GM23338 (cell line): ENCODE data around the gene NPEPPS. TPM values are rescaled to one million over a fixed set of nuclear protein-coding genes. Genes with fewer than 3 reads are reported as not detected.

Experiments
- ATAC-seq: fragments of 200-7000 bp; cut with Tn5 transposase; 3 replicates; pipeline ENCODE4 v1.9.1; 2020
- DNase-seq: peaks from one replicate; pipeline ENCODE4 v3.0.0-alpha.2; 2015; ENCODE audit warnings: low spot score
- H2AFZ ChIP-seq: fragments of 200-600 bp; sonication (generic); 2 replicates; pipeline ENCODE4 v1.8.0; 2016; ENCODE audit warnings: antibody characterized with exemption, mild to moderate bottlenecking, moderate library complexity
- H3F3A ChIP-seq: fragments of 200-600 bp; sonication (generic); replicated peaks from 2 replicates; pipeline ENCODE4 v1.8.0; 2017; ENCODE audit warnings: antibody characterized with exemption, mixed run types, low read depth
- H3K27ac ChIP-seq: fragments of 200-600 bp; sonication (generic); 2 replicates; pipeline ENCODE4 v1.6.1; 2016; ENCODE audit warnings: low read depth
- H3K27me3 ChIP-seq: fragments of 200-600 bp; sonication (generic); 2 replicates; pipeline ENCODE4 v1.8.0; 2016; ENCODE audit warnings: mild to moderate bottlenecking, mixed run types, moderate library complexity; ENCODE audit not compliant: insufficient read depth
- H3K36me3 ChIP-seq: fragments of 200-600 bp; sonication (generic); 2 replicates; pipeline ENCODE4 v1.8.0; 2016; ENCODE audit warnings: mild to moderate bottlenecking; ENCODE audit not compliant: insufficient read depth
- H3K4me1 ChIP-seq: fragments of 200-600 bp; sonication (generic); 2 replicates; pipeline ENCODE4 v1.8.0; 2016; ENCODE audit warnings: mild to moderate bottlenecking, moderate library complexity; ENCODE audit not compliant: insufficient read depth
- H3K4me2 ChIP-seq: fragments of 200-600 bp; sonication (generic); 2 replicates; pipeline ENCODE4 v1.7.1; 2017; ENCODE audit warnings: mixed run types
- H3K4me3 ChIP-seq: fragments of 200-600 bp; sonication (generic); 2 replicates; pipeline ENCODE4 v1.6.1; 2016; ENCODE audit warnings: mixed run types
- H3K79me2 ChIP-seq: fragments of 200-600 bp; sonication (generic); replicated peaks from 2 replicates; pipeline ENCODE4 v1.8.0; 2017; ENCODE audit warnings: mild to moderate bottlenecking; ENCODE audit not compliant: insufficient read depth
- H3K9me2 ChIP-seq: fragments of 200-600 bp; sonication (generic); 2 replicates; pipeline ENCODE4 v1.8.0; 2017; ENCODE audit not compliant: insufficient read depth
- H4K20me1 ChIP-seq: fragments of 200-600 bp; sonication (generic); replicated peaks from 2 replicates; pipeline ENCODE4 v1.8.0; 2017; ENCODE audit warnings: mild to moderate bottlenecking; ENCODE audit not compliant: insufficient read depth
- H3K27ac Mint-ChIP-seq: 2 replicates; pipeline ENCODE4 v1.8.0; 2020; ENCODE audit warnings: inconsistent platforms, mild to moderate bottlenecking, moderate library complexity, mixed read lengths
- H3K27me3 Mint-ChIP-seq: 3 replicates; pipeline ENCODE4 v1.8.0; 2022; ENCODE audit warnings: low read depth, mild to moderate bottlenecking, moderate library complexity, mixed read lengths, inconsistent platforms; ENCODE audit not compliant: insufficient read depth, poor library complexity
- H3K36me3 Mint-ChIP-seq: 3 replicates; pipeline ENCODE4 v1.8.0; 2021; ENCODE audit warnings: low read depth, mild to moderate bottlenecking, inconsistent platforms, moderate library complexity, mixed read lengths
- H3K4me1 Mint-ChIP-seq: 3 replicates; pipeline ENCODE4 v1.8.0; 2020; ENCODE audit warnings: mild to moderate bottlenecking, inconsistent platforms, mixed read lengths
- H3K4me3 Mint-ChIP-seq: 3 replicates; pipeline ENCODE4 v1.8.0; 2021; ENCODE audit warnings: moderate library complexity, mild to moderate bottlenecking, inconsistent platforms, mixed read lengths
- H3K9me3 Mint-ChIP-seq: 3 replicates; pipeline ENCODE4 v1.8.0; 2020; ENCODE audit warnings: moderate library complexity, mild to moderate bottlenecking, inconsistent platforms, mixed read lengths
- CREB1 ChIP-seq: fragments of 250-450 bp; sonication (Bioruptor Pico); IDR thresholded peaks from 2 replicates; pipeline ENCODE4 v1.5.0; 2020; ENCODE audit warnings: low read depth, mild to moderate bottlenecking, moderate library complexity
- EZH2phosphoT487 ChIP-seq: fragments of 200-600 bp; sonication (generic); IDR thresholded peaks from one replicate; pipeline ENCODE4 v1.8.1; 2018; ENCODE audit warnings: antibody characterized with exemption; ENCODE audit not compliant: unreplicated experiment
- JUNB ChIP-seq: IDR thresholded peaks from one replicate; pipeline ENCODE4 v1.6.1; 2016; ENCODE audit warnings: antibody characterized with exemption; ENCODE audit not compliant: unreplicated experiment
- NANOG ChIP-seq: IDR thresholded peaks from 2 replicates; pipeline ENCODE4 v1.6.1; 2016; ENCODE audit warnings: antibody characterized with exemption, borderline replicate concordance
- POLR2AphosphoS5 ChIP-seq: IDR thresholded peaks from 2 replicates; pipeline ENCODE4 v1.6.1; 2016; ENCODE audit warnings: antibody characterized with exemption, low read depth
- STAT1 ChIP-seq: IDR thresholded peaks from one replicate; pipeline ENCODE4 v1.6.1; 2016; ENCODE audit warnings: antibody characterized with exemption; ENCODE audit not compliant: unreplicated experiment
- ZNF114 ChIP-seq: fragments of 250-450 bp; sonication (Bioruptor Pico); IDR thresholded peaks from 2 replicates; pipeline ENCODE4 v1.5.0; 2020; ENCODE audit warnings: mild to moderate bottlenecking, moderate library complexity
- ZNF331 ChIP-seq: fragments of 250-450 bp; sonication (Bioruptor Pico); IDR thresholded peaks from 2 replicates; pipeline ENCODE4 v1.5.0; 2020; ENCODE audit warnings: low read depth, mild to moderate bottlenecking, moderate library complexity
- polyA plus RNA-seq: library from polyadenylated mRNA; unstranded; fragments of >200 nt; fragmentation: Nextera tagmentation; extraction: Ambion mirVana; gene quantifications from 2 replicates; pipeline ENCODE4 v1.2.1, GENCODE V29; 2016
- total RNA-seq: library from RNA; depleted of rRNA; stranded (reverse); fragments of >200 nt; shearing (Covaris generic); gene quantifications from 2 replicates; pipeline ENCODE4 v1.2.3, GENCODE V29; 2014
- TF ChIP-seq, protein P1 (sequence below): fragments of 250-450 bp; sonication (Bioruptor Pico); IDR thresholded peaks from 2 replicates; pipeline ENCODE4 v1.5.0; 2020; ENCODE audit warnings: mild to moderate bottlenecking, moderate library complexity
- TF ChIP-seq, protein P2 (sequence below): IDR thresholded peaks from one replicate; pipeline ENCODE4 v1.6.1; 2018; ENCODE audit warnings: antibody characterized with exemption; ENCODE audit not compliant: unreplicated experiment
- TF ChIP-seq, protein P3 (sequence below), 2 experiments: fragments of 200-600 bp in 1 of 2; sonication (generic) in 1 of 2; conservative IDR thresholded peaks; 2 replicates each; pipeline versions ENCODE4 v1.5.1 to v1.6.1; 2016 to 2017; ENCODE audit warnings: antibody characterized with exemption in 2 of 2, low read depth in 2 of 2, mild to moderate bottlenecking in 2 of 2, moderate library complexity in 1 of 2

The NPEPPS gene
- total and polyA plus RNA-seq, 2 experiments from 2014 or later = 91.5 to 113 TPM

GRCh38 chr17:47653442-47653841 lies 122.5 kb downstream of the NPEPPS start:
- DNase-seq (no peak), ATAC-seq (no peak)
- Histone ChIP-seq H3K4me1 (peaks cover 19% of the 10 kb centered on the region), H3K4me3 (no peak overlapping the region), H2AFZ (no peak overlapping the region), H3K36me3 (peaks cover 71% of the 10 kb centered on the region), H3K27ac (no peak overlapping the region), H4K20me1 (peaks cover 65% of the 10 kb centered on the region), H3K9me2 (no peaks in the 10 kb centered on the region), H3K4me2 (no peak overlapping the region), H3K27me3 (no peaks in the 10 kb centered on the region), H3F3A (peaks cover 54% of the 10 kb centered on the region), H3K79me2 (peaks cover 80% of the 10 kb centered on the region)
- no peak for TF ChIP-seq STAT1
- TF ChIP-seq ZNF331 (CRISPR knock-in tag) = no peak
- TF ChIP-seq, protein P1, sequence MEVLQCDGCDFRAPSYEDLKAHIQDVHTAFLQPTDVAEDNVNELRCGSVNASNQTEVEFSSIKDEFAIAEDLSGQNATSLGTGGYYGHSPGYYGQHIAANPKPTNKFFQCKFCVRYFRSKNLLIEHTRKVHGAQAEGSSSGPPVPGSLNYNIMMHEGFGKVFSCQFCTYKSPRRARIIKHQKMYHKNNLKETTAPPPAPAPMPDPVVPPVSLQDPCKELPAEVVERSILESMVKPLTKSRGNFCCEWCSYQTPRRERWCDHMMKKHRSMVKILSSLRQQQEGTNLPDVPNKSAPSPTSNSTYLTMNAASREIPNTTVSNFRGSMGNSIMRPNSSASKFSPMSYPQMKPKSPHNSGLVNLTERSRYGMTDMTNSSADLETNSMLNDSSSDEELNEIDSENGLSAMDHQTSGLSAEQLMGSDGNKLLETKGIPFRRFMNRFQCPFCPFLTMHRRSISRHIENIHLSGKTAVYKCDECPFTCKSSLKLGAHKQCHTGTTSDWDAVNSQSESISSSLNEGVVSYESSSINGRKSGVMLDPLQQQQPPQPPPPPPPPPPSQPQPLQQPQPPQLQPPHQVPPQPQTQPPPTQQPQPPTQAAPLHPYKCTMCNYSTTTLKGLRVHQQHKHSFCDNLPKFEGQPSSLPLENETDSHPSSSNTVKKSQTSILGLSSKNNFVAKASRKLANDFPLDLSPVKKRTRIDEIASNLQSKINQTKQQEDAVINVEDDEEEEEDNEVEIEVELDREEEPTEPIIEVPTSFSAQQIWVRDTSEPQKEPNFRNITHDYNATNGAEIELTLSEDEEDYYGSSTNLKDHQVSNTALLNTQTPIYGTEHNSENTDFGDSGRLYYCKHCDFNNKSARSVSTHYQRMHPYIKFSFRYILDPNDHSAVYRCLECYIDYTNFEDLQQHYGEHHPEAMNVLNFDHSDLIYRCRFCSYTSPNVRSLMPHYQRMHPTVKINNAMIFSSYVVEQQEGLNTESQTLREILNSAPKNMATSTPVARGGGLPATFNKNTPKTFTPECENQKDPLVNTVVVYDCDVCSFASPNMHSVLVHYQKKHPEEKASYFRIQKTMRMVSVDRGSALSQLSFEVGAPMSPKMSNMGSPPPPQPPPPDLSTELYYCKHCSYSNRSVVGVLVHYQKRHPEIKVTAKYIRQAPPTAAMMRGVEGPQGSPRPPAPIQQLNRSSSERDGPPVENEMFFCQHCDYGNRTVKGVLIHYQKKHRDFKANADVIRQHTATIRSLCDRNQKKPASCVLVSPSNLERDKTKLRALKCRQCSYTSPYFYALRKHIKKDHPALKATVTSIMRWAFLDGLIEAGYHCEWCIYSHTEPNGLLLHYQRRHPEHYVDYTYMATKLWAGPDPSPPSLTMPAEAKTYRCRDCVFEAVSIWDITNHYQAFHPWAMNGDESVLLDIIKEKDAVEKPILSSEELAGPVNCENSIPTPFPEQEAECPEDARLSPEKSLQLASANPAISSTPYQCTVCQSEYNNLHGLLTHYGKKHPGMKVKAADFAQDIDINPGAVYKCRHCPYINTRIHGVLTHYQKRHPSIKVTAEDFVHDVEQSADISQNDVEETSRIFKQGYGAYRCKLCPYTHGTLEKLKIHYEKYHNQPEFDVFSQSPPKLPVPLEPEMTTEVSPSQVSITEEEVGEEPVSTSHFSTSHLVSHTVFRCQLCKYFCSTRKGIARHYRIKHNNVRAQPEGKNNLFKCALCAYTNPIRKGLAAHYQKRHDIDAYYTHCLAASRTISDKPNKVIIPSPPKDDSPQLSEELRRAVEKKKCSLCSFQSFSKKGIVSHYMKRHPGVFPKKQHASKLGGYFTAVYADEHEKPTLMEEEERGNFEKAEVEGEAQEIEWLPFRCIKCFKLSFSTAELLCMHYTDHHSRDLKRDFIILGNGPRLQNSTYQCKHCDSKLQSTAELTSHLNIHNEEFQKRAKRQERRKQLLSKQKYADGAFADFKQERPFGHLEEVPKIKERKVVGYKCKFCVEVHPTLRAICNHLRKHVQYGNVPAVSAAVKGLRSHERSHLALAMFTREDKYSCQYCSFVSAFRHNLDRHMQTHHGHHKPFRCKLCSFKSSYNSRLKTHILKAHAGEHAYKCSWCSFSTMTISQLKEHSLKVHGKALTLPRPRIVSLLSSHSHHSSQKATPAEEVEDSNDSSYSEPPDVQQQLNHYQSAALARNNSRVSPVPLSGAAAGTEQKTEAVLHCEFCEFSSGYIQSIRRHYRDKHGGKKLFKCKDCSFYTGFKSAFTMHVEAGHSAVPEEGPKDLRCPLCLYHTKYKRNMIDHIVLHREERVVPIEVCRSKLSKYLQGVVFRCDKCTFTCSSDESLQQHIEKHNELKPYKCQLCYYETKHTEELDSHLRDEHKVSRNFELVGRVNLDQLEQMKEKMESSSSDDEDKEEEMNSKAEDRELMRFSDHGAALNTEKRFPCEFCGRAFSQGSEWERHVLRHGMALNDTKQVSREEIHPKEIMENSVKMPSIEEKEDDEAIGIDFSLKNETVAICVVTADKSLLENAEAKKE (CRISPR knock-in tag) = no peak
- TF ChIP-seq NANOG = no peak
- Mint-ChIP-seq H3K27ac (peak overlapping the region; percentile 76; the same call in 1 of the 2 replicates), H3K4me3 (peak overlapping the region; percentile 39), H3K4me1 (peaks cover 26% of the 10 kb centered on the region), H3K27me3 (peaks cover 16% of the 10 kb centered on the region), H3K9me3 (no peaks in the 10 kb centered on the region; the same call in 2 of the 3 replicates), H3K36me3 (peaks cover 82% of the 10 kb centered on the region)

GRCh38 chr17:47654991-47655390 lies 124.1 kb downstream of the NPEPPS start:
- Mint-ChIP-seq H3K36me3 (peaks cover 89% of the 10 kb centered on the region), H3K9me3 (no peaks in the 10 kb centered on the region; the same call in 2 of the 3 replicates), H3K27me3 (peaks cover 3% of the 10 kb centered on the region), H3K4me1 (peaks cover 22% of the 10 kb centered on the region), H3K27ac (no peak overlapping the region), H3K4me3 (no peak overlapping the region)
- H3F3A ChIP-seq = peaks cover 55% of the 10 kb centered on the region
- peaks cover 83% of the 10 kb centered on the region for H3K36me3 ChIP-seq
- H3K4me3 ChIP-seq = no peak overlapping the region
- H3K4me2 ChIP-seq = no peak overlapping the region
- H3K79me2 ChIP-seq = peaks cover 91% of the 10 kb centered on the region
- peaks cover 19% of the 10 kb centered on the region for H3K4me1 ChIP-seq
- DNase-seq (no peak), ATAC-seq (no peak)
- H3K9me2 ChIP-seq = no peaks in the 10 kb centered on the region
- H4K20me1 ChIP-seq = peaks cover 80% of the 10 kb centered on the region
- H3K27ac ChIP-seq = no peak overlapping the region
- no peaks in the 10 kb centered on the region for H3K27me3 ChIP-seq
- H2AFZ ChIP-seq = no peak overlapping the region
- TF ChIP-seq STAT1 (no peak), ZNF114 (no peak), EZH2phosphoT487 (no peak), CREB1 (CRISPR knock-in tag) (no peak), POLR2AphosphoS5 (no peak), NANOG (no peak), JUNB (no peak)
- TF ChIP-seq, protein P2, sequence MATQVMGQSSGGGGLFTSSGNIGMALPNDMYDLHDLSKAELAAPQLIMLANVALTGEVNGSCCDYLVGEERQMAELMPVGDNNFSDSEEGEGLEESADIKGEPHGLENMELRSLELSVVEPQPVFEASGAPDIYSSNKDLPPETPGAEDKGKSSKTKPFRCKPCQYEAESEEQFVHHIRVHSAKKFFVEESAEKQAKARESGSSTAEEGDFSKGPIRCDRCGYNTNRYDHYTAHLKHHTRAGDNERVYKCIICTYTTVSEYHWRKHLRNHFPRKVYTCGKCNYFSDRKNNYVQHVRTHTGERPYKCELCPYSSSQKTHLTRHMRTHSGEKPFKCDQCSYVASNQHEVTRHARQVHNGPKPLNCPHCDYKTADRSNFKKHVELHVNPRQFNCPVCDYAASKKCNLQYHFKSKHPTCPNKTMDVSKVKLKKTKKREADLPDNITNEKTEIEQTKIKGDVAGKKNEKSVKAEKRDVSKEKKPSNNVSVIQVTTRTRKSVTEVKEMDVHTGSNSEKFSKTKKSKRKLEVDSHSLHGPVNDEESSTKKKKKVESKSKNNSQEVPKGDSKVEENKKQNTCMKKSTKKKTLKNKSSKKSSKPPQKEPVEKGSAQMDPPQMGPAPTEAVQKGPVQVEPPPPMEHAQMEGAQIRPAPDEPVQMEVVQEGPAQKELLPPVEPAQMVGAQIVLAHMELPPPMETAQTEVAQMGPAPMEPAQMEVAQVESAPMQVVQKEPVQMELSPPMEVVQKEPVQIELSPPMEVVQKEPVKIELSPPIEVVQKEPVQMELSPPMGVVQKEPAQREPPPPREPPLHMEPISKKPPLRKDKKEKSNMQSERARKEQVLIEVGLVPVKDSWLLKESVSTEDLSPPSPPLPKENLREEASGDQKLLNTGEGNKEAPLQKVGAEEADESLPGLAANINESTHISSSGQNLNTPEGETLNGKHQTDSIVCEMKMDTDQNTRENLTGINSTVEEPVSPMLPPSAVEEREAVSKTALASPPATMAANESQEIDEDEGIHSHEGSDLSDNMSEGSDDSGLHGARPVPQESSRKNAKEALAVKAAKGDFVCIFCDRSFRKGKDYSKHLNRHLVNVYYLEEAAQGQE = no peak
- TF ChIP-seq, protein P3, sequence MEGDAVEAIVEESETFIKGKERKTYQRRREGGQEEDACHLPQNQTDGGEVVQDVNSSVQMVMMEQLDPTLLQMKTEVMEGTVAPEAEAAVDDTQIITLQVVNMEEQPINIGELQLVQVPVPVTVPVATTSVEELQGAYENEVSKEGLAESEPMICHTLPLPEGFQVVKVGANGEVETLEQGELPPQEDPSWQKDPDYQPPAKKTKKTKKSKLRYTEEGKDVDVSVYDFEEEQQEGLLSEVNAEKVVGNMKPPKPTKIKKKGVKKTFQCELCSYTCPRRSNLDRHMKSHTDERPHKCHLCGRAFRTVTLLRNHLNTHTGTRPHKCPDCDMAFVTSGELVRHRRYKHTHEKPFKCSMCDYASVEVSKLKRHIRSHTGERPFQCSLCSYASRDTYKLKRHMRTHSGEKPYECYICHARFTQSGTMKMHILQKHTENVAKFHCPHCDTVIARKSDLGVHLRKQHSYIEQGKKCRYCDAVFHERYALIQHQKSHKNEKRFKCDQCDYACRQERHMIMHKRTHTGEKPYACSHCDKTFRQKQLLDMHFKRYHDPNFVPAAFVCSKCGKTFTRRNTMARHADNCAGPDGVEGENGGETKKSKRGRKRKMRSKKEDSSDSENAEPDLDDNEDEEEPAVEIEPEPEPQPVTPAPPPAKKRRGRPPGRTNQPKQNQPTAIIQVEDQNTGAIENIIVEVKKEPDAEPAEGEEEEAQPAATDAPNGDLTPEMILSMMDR (conservative IDR thresholded peaks at IDR 0.05; ENCODE audit: low read depth in 2 of 2) = no peak
